Measurements from ENCODE around the gene DNAJC3. TPM values are rescaled to one million over a fixed set of nuclear protein-coding genes. Genes with fewer than 3 reads are reported as not detected.

DNAJC3 gene
- total and polyA plus RNA-seq, 8 donors = 11.6 to 70.3 (median 41.2) TPM

DNA sequence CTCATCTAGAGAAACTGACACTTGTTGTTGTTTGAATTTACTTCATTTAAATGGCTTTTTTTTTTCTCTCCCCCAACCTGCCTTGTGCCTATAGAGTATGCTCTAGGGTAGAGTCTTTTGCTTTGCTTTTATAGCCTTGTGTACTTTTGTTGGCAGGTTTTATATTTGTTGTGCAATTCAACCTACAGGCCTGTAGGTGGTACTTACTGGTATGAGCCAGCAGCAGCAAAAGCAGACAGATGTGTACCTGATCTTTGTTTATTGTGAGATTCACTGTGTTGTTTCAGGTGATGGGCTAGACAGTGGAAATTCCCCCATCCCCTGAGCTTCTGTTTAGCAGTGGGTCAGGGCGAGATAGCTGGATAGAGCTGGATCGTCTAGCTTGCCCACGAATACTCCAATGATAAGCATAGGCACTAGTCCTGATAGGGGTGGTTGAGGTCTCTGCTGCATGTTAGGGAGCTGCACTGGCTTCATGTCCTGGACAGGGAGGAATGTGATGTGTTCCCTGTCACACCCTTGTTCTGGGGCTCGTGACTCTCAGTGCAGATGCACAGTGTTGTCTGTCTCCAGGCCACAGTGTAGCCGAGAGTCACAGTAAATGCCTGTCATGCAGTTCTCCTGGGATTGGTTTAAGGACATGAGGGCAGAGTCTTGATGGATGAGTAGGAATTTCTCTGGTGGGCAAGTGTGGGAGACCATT, 21.3 kb downstream of the DNAJC3 start:
- Histone ChIP-seq H3K4me1 (peaks cover under 1 to 28% (median 3%) of the 10 kb centered on the region in 3 donors), H3K4me3 (no peak overlapping the region), H3K36me3 (no peaks in the 10 kb centered on the region), H3K27me3 (no peaks in the 10 kb centered on the region), H3K9me3 (no peaks in the 10 kb centered on the region), H3K27ac (no peak overlapping the region)
- ATAC-seq (peak in 3 of 4 donors; percentile 49 to 75 (median 56)), FAIRE-seq (no peak), DNase-seq (no peak)
- intact Hi-C loops (cut with DNase I) = no loop called here
- TF ChIP-seq, protein P1, sequence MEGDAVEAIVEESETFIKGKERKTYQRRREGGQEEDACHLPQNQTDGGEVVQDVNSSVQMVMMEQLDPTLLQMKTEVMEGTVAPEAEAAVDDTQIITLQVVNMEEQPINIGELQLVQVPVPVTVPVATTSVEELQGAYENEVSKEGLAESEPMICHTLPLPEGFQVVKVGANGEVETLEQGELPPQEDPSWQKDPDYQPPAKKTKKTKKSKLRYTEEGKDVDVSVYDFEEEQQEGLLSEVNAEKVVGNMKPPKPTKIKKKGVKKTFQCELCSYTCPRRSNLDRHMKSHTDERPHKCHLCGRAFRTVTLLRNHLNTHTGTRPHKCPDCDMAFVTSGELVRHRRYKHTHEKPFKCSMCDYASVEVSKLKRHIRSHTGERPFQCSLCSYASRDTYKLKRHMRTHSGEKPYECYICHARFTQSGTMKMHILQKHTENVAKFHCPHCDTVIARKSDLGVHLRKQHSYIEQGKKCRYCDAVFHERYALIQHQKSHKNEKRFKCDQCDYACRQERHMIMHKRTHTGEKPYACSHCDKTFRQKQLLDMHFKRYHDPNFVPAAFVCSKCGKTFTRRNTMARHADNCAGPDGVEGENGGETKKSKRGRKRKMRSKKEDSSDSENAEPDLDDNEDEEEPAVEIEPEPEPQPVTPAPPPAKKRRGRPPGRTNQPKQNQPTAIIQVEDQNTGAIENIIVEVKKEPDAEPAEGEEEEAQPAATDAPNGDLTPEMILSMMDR (IDR thresholded peaks at IDR 0.05) = no peak
- 55 to 65% methylated on average over 5 of the region's 5 CpGs for WGBS, 2 donors

DNA sequence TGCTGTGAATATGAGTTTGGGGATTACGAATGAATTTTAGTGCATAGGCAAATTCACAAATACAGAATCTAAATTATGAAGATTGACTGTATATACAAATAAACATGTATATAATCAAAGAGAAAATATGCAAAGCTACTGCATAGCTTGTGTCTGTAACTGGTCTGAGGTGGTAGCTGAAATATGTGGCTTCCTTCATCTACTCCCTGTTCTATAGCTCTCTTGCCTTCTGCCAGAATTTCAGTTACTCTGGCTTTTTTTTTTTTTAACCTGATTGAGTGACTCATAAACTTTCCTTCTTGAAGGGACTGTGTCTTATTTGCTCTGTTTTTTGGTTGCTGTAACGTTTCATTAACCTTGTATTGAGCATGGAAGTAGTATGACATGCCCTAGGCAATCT, 26.6 kb downstream of the DNAJC3 start:
- whole genome bisulfite sequencing, 2 donors = 52 to 54% methylated on average over 2 of the region's 2 CpGs
- peak; percentile 4 to 24 (median 15) for ATAC-seq
- Histone ChIP-seq H3K9me3 (no peaks in the 10 kb centered on the region), H3K27ac (no peak overlapping the region), H3K27me3 (no peaks in the 10 kb centered on the region), H3K36me3 (no peaks in the 10 kb centered on the region), H3K4me1 (peaks cover 4 to 30% (median 8%) of the 10 kb centered on the region in 3 donors), H3K4me3 (no peak overlapping the region)
- FAIRE-seq = no peak
- intact Hi-C loops (cut with DNase I) = no loop called here
- TF ChIP-seq, protein P1 (IDR thresholded peaks at IDR 0.05) = no peak
- no peak for DNase-seq

DNA sequence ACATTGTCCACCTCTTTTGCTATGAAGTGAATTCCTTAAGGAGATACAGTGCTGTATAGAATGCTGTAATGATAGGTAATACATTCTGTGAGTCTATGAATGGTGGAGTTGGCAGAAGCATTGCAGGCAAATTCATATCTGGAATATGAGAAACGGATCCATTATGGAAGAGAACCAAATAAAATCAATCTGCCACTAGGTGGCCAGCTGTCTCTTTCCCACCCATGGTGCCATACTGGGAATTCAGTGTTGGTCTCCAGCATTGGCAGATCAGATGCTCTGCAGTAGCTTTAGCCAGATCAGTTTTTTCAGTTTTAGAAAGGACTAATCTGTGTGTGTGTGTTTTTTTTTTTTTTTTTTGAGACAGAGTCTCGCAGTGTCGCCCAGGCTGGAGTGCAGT, 27.6 kb downstream of the DNAJC3 start:
- intact Hi-C loops (cut with DNase I) = no loop called here
- peak in 4 of 6 donors; percentile 28 to 70 (median 52) for DNase-seq
- FAIRE-seq = no peak
- Histone ChIP-seq H3K9me3 (no peaks in the 10 kb centered on the region), H3K4me1 (peaks cover 6 to 20% (median 8%) of the 10 kb centered on the region in 3 donors), H3K27me3 (no peaks in the 10 kb centered on the region), H3K4me3 (no peak overlapping the region), H3K27ac (no peak overlapping the region), H3K36me3 (no peaks in the 10 kb centered on the region)
- TF ChIP-seq, protein P1 (IDR thresholded peaks at IDR 0.05) = peak in 3 of 4 donors; percentile 10 to 17 (median 11)
- peak; percentile 78 to 91 (median 86) for ATAC-seq
- WGBS, 2 donors = 46 to 57% methylated on average over 3 of the region's 3 CpGs

DNA sequence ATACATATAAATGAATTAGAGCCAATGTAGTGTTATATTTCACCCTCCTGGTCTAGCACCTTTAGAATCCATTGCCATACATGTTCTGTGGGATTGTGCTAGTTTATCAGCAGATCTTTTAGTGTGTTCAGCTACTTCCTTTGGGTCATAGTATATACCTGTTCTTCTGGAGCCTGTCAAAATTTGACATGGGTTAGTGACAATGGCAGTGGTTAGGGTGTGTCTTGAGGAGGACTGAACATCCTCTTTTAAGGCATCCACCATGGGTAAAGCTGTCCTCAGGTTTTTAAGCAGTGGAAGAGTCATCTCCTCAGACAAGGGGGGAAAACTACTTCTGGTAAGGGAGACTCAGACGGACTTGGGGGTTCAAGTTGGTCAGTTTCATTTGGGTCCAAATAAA, 29.4 kb downstream of the DNAJC3 start:
- WGBS, 2 donors = 93 to 97% methylated on average over 1 of the region's 1 CpG
- Histone ChIP-seq H3K4me3 (no peak overlapping the region), H3K27ac (no peak overlapping the region), H3K27me3 (no peaks in the 10 kb centered on the region), H3K9me3 (no peaks in the 10 kb centered on the region), H3K36me3 (no peaks in the 10 kb centered on the region), H3K4me1 (peaks cover 6 to 20% (median 8%) of the 10 kb centered on the region in 3 donors)
- DNase-seq (no peak), FAIRE-seq (no peak), ATAC-seq (no peak)
- intact Hi-C loops (cut with DNase I) = no loop called here
- TF ChIP-seq, protein P1 (IDR thresholded peaks at IDR 0.05) = no peak

DNA sequence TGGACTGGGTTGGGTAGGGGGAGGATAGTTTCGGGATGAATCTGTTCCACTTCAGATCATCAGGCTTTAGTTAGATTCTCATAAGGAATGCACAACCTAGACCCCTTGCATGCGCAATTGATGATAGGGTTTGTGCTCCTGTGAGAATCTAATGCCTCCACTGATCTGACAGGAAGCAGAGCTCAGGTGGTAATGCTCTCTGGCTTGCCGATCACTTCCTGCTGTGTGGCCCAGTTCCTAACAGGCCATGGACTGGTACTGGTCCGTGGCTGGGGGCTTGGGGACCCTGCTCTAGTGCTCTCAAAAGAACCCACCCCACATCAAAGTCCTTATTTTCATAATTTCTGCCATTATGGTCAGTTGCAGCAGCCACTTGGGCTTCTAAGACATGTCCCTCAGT, 30.1 kb downstream of the DNAJC3 start:
- WGBS, 2 donors = 92 to 94% methylated on average over 4 of the region's 4 CpGs
- no peak for ATAC-seq
- intact Hi-C loops (cut with DNase I) = no loop called here

More for the DNA sequence above, 30.1 kb downstream of the DNAJC3 start:
- FAIRE-seq (no peak), DNase-seq (no peak)
- no peaks in the 10 kb centered on the region for H3K9me3 ChIP-seq
- no peak overlapping the region for H3K4me3 ChIP-seq
- H3K27ac ChIP-seq = no peak overlapping the region
- H3K36me3 ChIP-seq = no peaks in the 10 kb centered on the region
- H3K4me1 ChIP-seq = peaks cover 6 to 20% (median 8%) of the 10 kb centered on the region in 3 donors
- no peaks in the 10 kb centered on the region for H3K27me3 ChIP-seq
- TF ChIP-seq, protein P1 (IDR thresholded peaks at IDR 0.05) = no peak
